NCI-H2196 (cell line): ENCODE data around the gene C3orf20.

Source experiments
- DNase-seq: peaks from one replicate; lab custom pipeline; 2025; ENCODE audit not compliant: unreplicated experiment; lab: John Stamatoyannopoulos, UW

Gene C3orf20

DNA sequence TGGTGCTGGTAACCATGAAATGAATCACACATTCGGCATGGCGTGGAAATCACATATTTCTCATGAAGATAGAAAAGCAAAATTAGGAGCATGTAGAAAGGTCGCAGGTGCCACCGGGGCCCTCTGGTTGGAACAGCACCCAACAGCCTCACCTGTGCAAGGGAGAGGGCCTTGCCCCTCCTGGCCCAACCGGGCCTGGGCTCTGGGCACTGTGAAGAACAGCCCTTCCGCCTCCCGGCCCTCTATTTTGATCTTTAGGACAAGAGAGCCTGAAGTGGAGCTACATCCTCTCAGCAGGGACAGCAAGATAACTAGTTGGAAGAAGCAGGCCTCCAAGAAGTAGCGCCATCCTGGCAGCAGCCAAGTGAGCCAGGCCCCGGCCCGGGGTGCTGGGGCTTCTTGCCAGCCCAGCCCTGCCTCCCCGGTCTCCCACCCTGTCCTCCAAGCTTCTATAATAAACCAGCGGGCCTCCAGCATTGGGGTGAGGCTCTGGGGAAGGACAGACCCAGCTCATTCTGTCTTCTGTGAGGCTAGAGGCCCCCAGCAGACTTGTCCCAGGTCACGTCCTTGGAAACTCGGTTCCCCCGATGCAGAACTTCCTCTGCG lies 97.7 kb downstream of the C3orf20 start:
- no peak for DNase-seq

DNA sequence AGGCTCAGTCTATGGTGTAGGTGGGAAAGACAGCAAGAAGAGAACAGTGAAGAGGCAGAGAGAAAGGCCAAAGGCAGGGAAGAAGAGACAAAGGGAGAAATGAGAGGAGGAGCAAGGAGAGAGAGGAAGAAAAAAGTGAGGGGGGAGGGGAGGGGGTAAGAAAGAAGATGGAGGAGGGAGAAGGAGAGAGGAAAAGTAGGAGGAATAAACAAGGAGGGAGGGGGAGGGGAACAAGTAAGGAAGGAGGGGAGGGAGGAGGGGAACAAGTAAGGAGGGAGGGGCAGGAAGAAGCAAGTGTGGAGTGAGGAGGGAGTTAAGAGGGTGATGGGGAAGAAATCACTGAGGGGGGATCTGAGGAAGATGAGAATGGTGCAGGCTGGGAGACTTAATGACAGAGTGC lies 98.3 kb downstream of the C3orf20 start:
- no peak for DNase-seq

DNA sequence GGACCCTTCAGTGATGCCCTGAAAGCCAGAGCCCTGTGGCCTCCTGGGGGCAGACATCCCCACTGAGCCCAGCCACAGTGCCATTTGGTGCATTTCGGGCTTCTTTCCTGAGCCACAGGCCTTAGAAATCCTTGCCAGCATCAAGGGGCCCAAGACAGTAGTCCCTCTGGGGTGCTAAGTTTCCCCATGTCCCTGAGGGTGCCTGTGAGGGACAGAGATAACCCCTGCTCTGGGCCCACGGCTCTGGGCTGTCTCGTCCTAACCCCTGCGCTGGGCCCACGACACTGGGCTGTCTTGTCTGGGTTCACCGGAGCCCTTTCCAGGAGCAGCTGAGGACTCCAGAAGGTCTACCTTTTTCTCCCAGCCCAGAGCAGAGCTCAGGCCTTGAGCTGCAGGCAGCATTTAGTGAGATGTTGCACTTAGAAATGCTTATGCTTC lies 98.8 kb downstream of the C3orf20 start:
- no peak for DNase-seq

DNA sequence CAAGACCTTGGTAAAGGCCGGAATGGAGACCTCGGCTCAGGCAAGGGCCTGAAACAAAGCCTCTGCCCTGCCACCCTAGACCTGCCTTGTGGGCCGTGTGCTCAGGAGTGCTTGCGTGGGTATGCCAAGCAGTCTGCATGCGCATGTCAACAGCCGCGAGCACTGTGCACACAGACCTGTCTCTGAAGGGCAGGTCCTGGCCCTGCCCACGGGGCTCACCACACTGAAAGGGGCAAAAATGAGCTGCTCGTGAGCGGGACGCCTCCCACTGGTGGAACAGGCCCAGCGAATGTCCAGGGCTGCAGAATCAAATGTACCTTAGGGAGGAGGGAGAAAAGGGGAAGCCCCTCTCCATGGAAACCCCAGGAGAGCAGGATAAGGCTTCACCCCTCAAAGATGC lies 99.5 kb downstream of the C3orf20 start:
- no peak for DNase-seq

DNA sequence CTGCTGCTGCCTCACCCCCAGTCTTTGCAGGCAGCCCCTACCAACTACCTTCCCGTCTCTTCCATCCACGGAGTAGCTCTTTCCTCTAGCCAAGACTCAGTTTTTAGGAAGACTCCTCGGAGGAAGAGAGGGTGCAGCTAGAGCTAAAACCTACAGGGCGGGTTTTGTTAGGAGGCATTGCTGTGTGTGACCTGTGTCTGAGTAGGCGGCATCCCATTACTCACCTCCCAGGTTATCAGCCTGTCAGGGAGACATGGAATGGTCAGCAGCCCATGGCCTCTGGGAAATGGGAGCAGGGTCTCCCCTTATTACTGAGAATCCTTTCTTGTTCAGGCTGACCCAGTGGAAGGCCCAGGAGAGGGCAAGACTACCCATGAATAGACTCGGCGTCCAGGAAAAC lies 100.1 kb downstream of the C3orf20 start:
- DNase-seq = no peak

DNA sequence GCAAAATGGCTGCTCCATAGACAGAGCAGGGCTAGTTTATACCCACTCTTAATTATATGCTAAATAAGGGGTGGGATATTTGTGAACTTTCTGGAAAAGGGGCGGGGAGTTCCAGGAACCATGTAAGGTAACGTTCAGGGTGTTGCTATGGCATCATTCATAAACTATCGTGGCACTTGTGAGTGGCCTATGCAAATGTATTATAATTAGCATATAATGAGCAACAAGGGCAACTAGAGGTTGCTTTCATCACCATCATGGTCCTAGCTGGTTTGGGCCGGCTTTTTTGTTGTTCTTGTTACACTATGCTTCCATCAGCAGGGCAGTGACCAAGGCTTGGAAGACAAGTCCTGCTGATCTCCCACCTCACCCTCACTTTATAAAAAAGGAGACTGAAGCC lies 100.6 kb downstream of the C3orf20 start:
- DNase-seq = no peak

DNA sequence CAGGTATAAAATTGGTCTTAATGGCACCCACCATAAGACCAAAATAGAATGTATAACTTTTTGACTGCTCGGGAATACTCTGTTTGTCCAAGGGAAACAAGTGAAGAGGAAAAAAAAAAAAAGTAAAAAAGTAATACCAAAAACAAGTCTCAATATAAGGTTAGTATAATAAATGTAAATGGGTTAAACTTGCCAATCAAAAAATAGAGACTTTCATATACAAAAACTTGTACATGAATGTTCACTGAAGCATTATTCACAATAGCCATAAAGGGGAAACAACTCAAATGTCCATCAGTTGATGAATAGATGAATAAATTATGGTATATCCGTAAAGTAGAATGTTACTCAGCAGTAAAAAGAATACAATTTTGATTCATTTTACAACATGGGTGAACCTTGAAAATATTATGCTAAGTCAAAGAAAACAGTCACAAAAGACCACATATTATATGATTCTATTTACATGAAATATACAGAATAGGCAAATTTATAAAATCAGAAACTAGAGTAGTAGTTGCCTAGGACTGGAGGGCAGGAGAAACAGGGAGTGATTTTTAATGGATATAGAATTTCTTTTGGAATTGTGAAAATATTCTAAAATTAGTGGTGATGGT lies 104.2 kb downstream of the C3orf20 start:
- no peak for DNase-seq

DNA sequence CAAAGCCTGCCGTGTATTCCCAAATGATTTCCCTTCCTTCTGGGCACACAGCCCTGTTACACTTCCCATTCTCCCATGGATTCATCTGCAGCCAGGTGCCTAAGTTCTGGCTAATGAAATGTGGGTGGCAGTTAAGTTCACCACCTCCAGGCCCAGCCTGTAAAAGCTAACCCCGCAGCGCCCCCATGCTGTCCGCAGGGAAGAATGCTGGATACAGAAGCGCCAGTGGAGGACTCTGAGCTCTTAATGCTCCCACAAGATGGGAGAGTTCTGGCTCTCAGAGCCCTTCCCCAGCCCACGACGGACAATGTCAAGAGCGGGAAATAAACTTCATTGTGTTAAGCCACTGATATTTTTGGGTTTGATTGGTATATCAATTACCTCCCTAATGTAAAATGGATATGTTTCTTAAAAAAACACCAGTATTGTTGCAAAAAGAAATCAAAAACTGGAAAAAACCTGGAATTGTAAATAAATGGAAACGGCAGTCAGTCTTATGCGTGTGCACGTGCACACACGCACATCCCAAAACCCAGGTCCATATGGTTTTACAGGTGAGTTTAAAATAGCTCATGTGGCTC lies 106.1 kb downstream of the C3orf20 start:
- peak; percentile 25 for DNase-seq

DNA sequence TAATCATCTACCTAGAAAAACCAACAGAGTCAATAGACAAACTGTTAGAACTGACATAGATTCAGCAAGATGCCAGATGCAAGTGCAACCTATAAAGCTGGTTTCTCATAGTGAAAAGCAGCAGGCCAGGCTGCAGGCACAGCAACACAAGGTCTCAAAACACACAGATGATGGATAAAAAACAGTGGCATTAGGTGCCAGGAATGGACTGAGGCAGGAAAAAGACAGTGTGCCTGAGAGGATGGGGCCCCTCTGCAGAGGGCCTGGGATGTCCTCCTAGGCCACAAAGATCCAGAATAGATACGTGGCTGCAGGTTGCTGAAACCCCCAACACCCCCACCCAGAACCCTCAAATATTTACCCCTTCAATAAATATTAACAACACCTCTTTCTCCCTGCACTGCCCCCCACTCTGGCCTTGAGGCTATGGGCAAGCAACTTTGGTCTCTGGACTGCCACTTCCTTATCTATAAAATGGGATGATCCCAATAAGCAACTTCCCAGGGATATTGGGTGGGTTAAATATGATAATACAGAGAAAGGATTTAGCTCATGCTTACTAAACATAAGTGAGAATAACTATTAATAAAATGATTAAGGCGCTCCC lies 108.6 kb downstream of the C3orf20 start:
- DNase-seq = no peak

DNA sequence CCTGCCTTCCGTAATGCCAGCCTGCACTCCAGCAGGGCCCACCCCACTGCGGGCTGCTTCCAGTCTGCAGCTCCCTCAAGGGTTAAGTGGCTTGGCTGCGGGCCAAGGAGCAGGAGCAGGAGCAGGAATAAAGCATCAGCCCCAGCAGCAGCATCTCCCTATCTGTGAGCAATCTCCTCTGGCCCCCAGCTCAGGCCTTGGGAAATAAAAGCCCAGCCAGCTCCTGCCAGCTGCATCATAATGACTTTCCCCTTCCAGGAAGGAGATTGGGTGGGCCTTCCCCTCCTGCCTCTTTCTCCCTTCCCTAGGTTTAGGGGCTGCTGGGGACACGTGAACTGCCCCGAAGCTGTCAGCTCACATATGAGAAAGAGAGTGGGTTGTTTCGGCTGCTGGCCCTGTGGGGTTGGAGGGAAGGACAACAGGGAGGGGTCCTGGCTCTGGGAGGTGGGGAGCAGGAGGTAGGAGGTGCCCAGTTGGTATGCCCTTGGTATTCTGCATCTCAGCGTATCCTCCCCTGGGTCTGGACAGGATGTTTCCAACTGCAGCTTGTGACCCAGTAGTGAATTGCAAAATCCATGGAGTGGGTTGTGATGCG lies 109.2 kb downstream of the C3orf20 start:
- no peak for DNase-seq

DNA sequence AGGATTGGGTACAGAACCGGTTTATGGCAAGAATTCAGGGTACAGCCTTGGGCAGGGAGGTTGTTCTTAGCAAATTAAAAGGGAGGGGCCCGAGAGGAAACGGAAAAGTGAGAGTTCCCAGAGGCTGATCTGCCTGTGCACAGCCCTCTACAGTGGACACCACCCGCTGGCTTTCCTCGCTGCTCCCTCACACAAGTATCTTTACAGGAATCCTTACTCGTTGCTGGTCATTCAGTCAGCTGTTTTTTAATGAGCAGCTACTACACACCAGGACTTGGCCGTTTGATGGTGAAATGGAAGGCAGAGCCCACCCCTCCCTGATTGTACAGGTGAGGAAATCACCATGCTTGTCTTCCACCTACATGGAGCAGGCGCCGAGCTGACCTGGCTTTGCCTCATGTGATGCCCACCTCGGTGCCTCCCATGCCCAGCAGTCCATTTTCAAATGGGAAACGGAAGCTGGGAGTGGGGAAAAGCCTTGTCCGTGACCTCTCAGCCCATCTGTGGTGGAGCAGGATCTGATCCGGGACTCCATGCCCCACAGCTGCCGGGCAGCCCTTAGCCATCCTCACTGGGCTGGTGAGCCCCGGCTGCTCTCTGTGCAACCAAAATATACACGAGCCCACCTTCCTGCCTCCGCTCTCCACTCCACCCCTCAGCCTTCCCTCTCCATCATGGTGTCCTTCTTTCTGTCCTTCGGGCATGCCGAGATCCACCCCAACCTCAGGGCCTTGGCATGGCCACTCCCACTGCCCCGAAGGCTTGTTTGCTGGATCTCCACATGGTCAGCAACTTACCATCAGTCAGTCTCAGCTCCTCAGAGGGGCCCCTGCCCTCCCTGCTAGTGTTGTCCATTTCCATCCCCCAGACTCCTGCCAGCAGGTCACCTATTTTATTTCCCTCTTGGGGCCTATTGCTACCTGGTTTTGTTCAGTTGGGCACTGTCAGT lies 110.5 kb downstream of the C3orf20 start:
- no peak for DNase-seq

DNA sequence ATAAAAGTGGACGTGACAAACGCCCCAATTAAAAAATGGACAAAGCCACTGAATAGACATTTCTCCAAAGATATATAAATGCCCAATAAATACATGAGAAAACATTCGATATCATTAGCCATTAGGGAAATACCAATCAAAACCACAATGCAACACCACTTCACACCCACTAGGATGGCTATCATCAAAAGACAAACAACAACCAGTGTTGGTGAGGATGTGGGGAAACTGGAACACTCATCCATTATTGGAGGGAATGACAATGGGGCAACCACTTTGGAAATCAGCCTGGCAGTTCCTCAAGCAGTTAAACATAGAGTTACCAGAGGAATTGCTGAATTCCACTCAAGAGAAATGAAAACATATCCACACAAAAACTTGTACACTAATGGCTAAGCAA lies 111.4 kb downstream of the C3orf20 start:
- DNase-seq = no peak

DNA sequence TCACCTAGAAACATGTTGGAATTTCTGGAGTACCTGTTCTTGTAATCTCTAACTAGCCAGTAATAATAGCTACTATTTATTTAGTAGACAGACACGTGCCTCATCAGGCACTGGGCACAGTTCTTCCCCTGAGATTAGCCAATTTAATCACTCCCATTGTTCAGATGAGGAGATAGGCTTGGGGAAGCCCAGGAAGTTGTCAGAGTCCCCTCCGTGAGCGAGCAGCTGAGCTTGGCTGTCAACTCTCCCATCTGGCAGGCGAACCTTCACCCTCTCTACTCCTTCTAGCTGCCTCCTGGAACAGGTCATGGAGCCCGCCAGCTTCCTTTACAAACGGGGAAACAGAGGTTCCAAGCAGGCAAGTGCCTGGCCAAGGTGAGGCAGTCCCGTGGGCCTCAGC lies 112.7 kb downstream of the C3orf20 start:
- DNase-seq = no peak

DNA sequence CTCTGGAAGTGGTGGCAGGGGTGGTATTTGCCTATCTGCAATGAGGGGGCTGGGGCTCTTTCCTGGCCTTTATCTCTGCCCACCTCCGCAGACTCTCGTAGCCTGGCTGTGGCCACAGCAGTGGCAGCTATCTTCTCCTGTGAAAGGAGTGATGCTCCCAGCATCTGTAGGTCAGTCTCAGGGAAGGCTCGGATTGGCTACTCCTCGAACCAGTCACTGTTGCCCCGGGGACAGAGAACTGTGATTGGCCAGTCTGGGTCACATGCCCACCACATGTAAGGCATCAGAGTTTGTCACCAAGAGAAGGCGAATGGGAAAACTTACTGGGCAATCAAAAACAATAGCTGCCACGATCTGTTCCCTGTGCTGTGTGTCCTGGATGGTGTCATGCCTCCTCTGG lies 113.7 kb downstream of the C3orf20 start:
- DNase-seq = no peak

DNA sequence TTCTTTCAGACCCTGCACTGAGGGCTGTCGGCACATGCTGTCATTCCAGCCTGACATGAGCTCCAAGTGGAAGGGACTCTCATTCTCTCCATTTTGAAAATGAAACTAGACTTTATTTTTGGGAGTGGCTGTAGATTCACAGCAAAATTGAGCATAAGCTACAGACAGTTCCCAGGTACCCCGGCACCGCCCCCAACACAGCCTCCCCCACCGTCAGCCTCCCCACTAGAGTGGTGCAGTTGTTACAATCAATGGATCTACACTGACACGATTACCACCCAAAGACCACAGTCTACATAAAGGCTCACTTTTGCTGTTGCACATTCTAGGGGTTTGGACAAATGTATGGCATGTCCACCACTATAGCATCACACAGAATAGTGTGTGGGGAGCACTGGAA lies 114.3 kb downstream of the C3orf20 start:
- DNase-seq = no peak

DNA sequence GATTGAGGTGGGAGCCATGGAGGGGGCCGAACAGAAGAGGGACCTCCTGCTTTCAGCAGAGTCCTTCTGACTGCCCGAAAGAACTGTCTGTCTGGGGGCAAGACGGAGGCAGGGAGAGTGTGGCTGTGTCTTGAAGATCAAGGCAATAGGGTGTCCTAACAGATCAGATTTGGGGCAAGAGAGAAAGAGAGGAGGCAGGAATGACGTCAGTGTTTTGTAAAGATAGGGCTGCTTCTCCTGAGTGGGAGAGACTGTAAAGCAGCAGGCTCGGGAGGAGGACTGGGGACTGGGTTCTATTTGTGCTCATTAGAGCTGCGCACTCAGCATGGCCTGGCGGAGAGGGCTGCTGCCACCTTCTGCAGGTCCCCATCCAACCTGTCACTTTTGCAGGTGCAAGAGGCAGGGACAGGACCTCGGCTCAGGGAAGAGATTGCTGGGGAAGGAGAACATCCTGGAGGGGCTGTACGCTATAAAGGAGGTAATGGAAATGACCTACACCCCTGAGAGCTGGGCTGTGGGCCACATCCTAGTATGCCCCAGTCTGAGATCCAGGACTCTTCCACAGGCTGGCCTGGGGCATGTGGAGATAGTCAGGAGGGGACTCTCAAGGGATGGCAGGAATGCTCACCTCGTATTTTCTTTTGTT lies 114.8 kb downstream of the C3orf20 start:
- DNase-seq = no peak

DNA sequence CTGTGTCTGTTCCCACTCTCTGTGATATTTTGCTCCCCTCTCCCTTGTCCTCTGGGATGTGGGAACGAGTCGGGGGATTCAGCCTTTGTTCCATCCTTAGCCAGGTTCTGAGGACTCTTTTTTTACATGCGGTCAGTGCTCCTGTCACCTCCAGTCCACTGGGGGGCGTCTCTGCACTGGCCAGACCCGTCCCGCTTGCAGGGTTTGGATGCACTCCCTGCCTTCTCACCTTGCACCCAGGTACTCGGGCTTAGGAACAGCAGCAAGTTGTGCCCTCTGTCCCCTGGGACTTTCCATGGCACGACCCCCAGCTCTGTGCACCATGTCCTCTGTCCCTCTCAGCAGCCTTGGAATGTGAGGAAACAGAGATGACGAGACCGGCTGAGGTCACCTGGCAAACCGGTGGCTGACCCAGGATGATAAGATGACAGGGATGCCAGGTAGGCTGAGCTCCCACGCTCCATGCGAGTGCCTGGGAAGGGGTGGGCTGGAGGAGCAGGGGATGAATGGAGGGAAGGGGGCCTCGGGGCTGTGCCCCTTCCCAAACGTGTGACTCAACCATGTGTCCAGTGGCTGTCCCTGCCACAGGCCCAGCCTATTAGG lies 116.5 kb downstream of the C3orf20 start:
- DNase-seq = peak; percentile 3

DNA sequence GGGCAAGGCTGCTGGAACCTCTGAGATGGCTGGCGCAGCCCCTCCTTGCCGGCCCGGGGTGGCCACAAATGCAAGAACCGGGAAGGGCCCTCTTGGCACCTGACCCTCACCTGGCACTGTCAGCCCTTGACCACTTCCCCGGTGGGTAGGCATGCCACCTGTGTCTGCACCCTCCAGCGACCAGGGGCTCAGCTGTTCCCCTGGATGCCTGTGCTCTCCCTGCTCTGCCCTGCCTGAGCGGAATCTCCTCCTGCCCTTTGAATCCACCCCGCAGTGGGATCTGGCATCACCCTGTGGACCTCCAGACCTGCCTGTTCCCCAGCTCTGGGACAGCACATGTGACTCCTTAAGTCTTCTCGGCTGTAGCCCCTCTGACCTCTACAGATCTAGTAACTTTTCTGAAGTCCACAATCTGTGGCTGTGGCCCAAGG lies 117.8 kb downstream of the C3orf20 start:
- DNase-seq = no peak

DNA sequence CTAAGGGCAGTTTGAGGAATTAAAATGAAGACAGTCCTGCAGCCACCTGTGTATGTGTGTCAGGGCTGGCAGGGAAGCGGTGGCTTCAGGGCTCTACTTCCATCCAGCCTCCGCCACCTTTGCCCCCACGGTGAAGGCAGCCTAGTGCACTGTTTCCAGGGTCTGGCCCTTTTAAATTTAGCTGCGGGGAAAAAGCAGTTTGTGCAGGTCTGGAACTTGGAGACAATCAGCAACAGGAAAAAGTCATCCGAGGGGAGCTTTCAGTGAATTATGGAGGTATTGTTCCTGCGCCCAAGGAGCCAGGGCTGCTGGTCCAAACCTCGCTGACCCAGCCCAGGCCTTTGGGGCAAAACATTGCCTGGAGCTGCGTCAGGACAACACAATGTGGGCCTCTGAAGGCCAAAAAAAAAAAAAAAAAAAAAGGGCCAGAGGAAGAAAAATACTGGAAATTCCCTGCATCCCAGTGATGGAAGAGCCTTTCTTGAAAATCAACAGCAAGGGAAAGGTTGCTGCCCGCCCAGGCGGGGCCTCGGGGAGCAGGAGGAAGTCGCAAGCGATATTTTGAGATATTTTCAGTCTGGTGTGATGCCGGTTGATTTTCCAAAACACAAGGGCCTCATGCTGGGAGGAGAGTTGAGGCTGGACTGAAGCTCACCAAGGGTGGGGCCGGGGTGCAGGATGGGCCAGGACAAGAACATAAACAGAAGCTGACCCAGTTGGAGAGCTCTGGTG lies 118.4 kb downstream of the C3orf20 start:
- DNase-seq = no peak
